ENCODE results near the gene NRG2.

GRCh38 chr5:139822553-139823425, 220.3 kb downstream of the NRG2 start:
- TF ChIP-seq CTCF (IDR thresholded peaks at IDR 0.05): no peak
- TF ChIP-seq POLR2A (IDR thresholded peaks at IDR 0.05): no peak
